SK-MEL-5 (cell line): ENCODE measurements around the gene PPFIA1. TPM values are rescaled to one million over a fixed set of nuclear protein-coding genes. Genes with fewer than 3 reads are reported as not detected.
A peak's percentile ranks its signal among the peaks of the same experiment; 100 is the strongest.

Experiments
- DNase-seq: peaks from one replicate; pipeline ENCODE4 v3.0.0-alpha.2; 2016; ENCODE audit warnings: low read depth, low spot score
- in situ Hi-C: cut with HindIII; loops from 2 replicates; pipeline ENCODE4 v1.10.0; 2016; ENCODE audit warnings: low sequenced_read_pairs, high pct_unique_total_duplicates, low pct_unique_long_range_greater_than_20kb
- total RNA-seq: library from RNA; depleted of rRNA; stranded (reverse); fragments of >200 nt; shearing (Covaris generic); gene quantifications from 2 replicates; pipeline ENCODE4 v1.2.3, GENCODE V29; 2014

The PPFIA1 gene
- total RNA-seq, 1 experiment from 2014 or later = 120 TPM

GRCh38 chr11:70410276-70411205 is 140.1 kb downstream of the PPFIA1 start:
- DNase-seq = no peak
- in situ Hi-C loops = no loop called here

GRCh38 chr11:70411713-70412452 is 141.4 kb downstream of the PPFIA1 start:
- in situ Hi-C loops = no loop called here
- DNase-seq = no peak

- in situ Hi-C loops = no loop called here
- no peak for DNase-seq
These were observed 142.7 kb downstream of the PPFIA1 start for GRCh38 chr11:70413151-70413550.

- in situ Hi-C loops = no loop called here
- no peak for DNase-seq
These were observed 144.0 kb downstream of the PPFIA1 start for GRCh38 chr11:70414341-70415100.

GRCh38 chr11:70415191-70415590 is 144.7 kb downstream of the PPFIA1 start:
- in situ Hi-C loops = no loop called here
- DNase-seq = peak; percentile 60

- in situ Hi-C loops = no loop called here
- no peak for DNase-seq
These were observed 145.3 kb downstream of the PPFIA1 start for GRCh38 chr11:70415642-70416395.

- no peak for DNase-seq
- in situ Hi-C loops = no loop called here
These were observed 146.4 kb downstream of the PPFIA1 start for GRCh38 chr11:70416881-70417280.

- in situ Hi-C loops = no loop called here
- DNase-seq = no peak
These were observed 147.6 kb downstream of the PPFIA1 start for GRCh38 chr11:70418130-70418529.

- DNase-seq = no peak
- in situ Hi-C loops = no loop called here
These were observed 149.0 kb downstream of the PPFIA1 start for GRCh38 chr11:70419307-70420007.

- in situ Hi-C loops = no loop called here
- no peak for DNase-seq
These were observed 149.5 kb downstream of the PPFIA1 start for GRCh38 chr11:70420008-70420464.

GRCh38 chr11:70420496-70420895 is 150.0 kb downstream of the PPFIA1 start:
- in situ Hi-C loops = no loop called here
- DNase-seq = no peak

- in situ Hi-C loops = no loop called here
- DNase-seq = no peak
These were observed 150.6 kb downstream of the PPFIA1 start for GRCh38 chr11:70421123-70421522.

- no peak for DNase-seq
- in situ Hi-C loops = no loop called here
These were observed 152.4 kb downstream of the PPFIA1 start for GRCh38 chr11:70422692-70423522.

GRCh38 chr11:70423523-70424505 is 153.3 kb downstream of the PPFIA1 start:
- DNase-seq = peak; percentile 42
- in situ Hi-C loops = no loop called here

GRCh38 chr11:70424765-70425344 is 154.4 kb downstream of the PPFIA1 start:
- in situ Hi-C loops = no loop called here
- no peak for DNase-seq
